GM18868 (cell line): ENCODE measurements around the gene GTSF1L.

Experiments used
- ATAC-seq: cut with Tn5 transposase; IDR thresholded peaks from one replicate; pipeline ENCODE4 v1.9.1; 2021; ENCODE audit warnings: mild to moderate bottlenecking, moderate library complexity; ENCODE audit not compliant: unreplicated experiment

The GTSF1L gene

DNA sequence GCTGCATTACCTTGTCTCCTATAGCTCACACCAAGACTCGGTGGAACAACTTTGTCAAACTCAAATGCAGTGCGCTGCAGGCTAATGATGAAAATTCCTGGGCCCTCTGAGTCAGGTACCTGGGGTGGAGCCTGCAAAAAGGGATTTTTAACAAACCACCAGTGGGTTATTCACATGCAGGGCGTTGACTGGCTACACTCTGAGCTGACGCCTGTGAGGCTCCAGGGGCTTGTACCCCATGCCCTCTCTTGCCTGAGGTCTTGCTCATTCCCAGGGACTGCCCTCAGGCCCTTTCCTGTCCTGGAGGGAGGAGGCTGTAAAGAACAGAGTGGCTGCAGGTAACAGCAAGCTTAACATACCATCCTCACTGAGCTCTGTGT lies 9.2 kb downstream of the GTSF1L start:
- ATAC-seq, result no peak

DNA sequence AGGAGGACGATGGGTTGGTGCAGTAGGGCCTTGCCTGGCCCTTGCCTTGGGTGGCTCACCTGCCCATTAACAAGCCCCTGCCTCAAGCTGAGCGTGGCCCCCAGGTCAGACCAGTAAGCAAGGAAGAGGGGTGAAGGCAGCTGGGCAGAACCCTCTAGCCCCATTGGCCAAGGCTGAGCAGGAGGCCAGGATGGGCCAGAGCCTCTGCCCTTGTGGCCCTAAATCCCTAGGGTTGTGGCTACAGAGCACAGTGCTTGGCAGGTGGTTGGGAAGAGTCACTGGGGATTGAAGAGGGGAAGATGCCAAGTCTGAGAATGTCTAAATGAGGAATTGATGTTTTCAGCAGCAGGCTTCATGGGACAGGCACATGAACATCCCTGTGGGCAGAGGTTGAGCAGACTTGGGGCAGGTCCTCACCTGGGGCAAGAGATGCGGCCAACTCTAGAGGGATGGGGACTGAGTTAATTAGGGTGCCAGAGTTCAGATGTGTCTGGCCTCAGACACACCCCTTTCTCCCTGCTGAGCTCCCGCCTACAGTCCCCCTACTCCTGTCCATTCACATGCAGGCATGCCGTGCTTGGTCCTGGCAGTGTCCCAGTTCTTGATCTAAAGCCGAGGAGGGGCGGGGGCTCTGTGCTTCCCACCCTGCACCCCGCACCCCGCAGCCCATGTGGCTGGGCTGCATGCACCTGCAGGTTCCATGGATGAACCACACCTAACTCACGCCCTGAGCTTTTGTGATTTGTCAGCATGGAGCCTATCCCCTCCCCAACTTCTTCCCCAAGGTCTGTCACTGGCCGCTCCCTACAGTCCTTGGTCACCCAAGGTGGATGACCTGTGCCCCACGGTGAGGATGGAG lies 9.8 kb downstream of the GTSF1L start:
- no peak for ATAC-seq

DNA sequence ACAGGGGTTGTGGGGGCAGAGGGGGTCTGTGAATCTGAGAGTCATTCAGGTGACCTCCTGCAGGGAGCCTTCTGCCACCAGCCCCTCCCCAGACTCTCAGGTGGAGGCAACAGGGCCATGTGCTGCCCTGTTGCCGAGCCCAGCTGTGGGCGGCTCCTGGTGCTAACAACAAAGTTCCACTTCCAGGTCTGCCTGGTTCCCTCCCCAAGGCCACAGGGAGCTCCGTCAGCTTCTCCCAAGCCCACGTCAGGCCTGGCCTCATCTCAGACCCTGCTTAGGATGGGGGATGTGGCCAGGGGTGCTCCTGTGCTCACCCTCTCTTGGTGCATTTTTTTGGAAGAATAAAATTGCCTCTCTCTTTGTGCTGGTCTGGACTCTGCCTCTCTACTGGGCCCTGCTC lies 10.7 kb downstream of the GTSF1L start:
- ATAC-seq, result no peak

DNA sequence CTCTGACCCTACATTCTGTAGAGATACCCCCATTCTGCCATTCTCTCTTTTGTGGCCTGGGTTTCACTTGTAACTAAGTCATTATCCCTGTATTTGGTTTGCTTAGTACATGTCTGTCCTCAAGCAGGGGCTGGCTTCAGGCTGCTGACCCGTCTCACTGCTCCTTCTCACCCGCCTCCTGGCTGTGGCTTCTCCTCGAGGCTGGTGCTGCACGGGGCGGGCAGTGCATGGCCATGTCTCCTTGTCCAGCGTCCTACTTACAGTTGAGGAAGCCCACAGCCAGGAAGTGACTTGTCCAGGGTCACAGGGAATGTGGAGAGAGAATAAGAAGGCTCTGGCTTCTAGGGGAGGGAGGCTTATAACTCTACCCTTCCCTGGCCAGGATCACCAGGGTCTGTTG lies 11.3 kb downstream of the GTSF1L start:
- no peak for ATAC-seq

DNA sequence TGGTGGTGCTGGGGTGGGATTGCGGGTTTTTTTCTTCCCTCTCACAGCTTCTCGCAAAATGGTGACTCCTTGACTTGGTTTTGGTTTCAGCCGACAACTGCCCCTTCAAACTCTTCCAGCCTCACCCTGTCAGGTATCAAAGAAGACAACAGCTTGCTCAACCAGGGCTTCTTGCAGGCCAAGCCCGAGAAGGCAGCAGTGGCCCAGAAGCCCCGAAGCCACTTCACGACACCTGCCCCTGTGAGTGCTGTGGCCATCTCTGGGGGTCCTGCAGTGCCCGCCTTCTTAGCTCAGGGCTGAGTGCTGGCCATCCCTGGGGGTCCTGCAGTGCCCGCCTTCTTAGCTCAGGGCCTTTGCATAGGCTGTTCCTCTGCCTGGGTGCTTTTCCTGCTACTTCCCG lies 11.8 kb downstream of the GTSF1L start:
- no peak for ATAC-seq

DNA sequence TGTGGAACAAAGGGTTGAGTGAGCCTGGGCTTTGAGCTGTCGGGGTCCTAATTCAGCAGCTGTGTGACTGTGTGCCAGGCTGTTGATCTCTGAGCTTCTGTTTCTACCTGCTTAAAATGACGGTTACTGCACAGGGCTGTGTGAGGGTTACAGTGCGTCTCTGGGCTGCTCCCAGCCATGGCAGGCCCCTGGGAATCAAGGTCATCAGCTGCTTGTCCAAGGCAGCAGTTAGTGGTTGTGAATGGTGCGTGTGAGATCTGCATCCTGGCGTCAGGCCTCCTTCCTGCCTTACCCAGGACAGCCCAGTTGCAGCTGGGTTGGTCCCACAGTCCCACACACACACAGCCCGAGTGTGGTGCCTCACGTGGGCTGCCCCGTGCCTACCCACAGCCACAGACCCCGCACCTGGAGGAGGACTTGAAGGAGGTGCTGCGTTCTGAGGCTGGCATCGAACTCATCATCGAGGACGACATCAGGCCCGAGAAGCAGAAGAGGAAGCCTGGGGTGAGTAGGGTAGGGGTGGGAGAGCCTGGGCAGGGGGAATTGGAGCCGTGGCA lies 15.6 kb downstream of the GTSF1L start:
- ATAC-seq, result peak; percentile 15

DNA sequence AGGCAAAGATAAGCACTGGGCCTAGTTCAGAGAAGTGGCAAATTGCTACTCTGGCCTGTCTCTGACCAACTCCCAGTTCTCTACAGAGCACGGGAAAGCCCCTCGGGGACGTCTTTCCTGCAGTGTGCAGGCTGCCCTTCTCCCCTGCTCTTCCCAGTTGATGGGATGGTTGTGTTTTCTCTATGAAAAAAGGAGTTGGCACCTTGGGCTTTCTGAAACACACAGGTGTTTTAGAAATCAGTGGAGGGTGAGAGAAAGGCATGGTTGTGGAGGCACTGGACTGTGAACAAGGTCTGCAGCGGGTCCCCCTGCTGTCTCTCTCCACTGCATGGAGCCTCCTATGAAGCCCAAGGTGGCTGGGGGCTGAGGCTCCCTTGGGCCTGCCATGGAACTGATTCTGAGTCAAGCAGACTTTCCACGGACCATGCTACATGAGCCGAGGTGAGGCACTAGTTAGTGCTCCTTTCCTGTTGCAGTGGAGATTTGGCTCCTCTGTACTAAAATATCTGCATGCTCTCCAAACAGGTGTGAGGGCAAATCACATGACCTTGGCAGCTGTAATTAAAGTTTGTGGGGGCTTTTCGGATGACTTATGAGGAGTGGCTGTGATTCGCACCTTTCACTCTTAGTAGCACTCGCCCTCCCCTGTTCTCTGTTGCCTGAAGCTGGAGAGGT lies 16.3 kb downstream of the GTSF1L start:
- ATAC-seq, result peak; percentile 62

DNA sequence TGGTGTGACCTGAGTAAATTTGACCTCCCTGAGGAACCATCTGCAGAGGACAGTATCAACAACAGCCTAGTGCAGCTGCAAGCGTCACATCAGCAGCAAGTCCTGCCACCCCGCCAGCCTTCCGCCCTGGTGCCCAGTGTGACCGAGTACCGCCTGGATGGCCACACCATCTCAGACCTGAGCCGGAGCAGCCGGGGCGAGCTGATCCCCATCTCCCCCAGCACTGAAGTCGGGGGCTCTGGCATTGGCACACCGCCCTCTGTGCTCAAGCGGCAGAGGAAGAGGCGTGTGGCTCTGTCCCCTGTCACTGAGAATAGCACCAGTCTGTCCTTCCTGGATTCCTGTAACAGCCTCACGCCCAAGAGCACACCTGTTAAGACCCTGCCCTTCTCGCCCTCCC lies 24.3 kb downstream of the GTSF1L start:
- no peak for ATAC-seq

DNA sequence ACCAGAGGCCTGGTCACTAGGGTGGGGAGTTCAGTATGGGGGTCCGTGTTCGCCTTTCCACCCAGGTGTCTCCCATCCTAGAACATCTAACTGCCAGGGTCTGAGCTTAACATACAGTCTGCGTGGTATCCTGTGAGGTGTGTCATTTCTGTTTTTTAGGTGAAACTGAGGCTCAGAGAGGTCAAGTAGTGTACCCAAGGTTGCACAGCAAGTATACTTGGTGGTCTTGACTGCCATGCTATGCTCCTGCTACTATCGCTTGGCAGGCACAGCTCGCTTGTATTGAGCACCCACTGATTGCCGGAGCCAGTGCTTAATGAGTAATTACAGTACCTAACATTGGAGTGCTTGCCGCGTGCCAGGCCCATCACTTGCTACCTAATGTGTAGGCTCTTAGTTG lies 26.2 kb downstream of the GTSF1L start:
- ATAC-seq, result no peak

DNA sequence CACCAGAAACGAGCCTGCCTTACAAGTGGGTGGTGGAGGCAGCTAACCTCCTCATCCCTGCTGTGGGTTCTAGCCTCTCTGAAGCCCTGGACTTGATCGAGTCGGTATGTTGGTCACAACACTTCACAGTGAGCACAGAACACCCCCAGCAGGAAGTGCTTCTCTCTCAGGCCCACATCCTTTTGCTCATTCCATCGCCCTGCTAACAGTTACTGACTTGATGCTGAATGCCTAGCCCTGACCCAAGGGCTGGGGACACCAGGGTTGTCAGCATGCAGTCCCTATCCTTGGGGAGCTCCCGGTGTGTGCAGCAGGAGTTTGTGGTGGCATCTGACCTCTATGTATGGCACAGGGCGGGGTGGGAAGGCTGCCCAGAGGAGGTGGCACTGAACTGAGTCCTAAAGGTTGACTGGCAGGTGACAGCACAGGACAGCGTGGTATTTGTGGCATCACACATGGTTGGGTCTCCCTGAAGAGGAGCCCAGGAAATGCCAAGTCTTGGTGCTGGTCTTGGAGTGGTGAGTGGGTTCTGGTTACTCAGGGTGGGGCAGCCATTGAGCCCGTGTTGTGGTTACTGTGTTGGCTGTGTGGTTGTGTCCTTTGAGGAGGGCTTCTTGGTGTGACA lies 26.7 kb downstream of the GTSF1L start:
- ATAC-seq, result no peak

DNA sequence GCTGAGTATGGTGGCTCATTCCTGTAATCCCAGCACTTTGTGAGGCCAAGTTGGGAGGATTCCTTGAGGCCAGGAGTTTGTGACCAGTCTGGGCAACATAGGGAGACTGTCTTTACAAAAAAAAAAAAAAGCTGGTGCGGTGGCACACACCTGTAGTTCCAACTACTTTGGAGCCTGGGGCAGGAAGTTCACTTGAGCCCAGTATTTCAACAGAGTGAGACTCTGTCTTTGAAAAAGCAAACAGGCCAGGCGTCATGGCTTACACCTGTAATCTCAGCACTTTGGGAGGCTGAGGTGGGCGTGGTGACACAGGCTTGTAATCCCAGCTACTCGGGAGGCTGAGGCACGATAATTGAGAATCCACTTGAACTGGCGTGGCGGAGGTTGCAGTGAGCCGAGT lies 31.2 kb downstream of the GTSF1L start:
- ATAC-seq, result no peak

DNA sequence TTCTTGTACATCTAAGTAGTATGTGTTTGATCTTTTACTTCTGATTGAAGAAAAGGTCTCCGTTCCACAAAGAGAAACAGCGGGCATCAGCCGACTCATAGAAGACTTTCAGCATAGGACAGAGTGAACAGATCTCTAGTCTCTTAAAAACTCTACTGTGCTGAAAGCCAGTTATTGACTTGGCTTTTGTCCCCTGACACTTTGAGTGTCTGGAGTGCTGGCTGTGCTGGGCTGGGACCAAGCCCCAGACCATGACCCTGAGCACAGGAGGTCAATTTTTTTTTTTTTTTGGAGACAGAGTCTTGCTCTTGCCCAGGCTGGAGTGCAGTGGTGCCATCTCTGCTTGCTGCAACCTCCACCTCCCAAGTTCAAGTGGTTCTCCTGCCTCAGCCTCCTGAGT lies 32.0 kb downstream of the GTSF1L start:
- ATAC-seq, result no peak

DNA sequence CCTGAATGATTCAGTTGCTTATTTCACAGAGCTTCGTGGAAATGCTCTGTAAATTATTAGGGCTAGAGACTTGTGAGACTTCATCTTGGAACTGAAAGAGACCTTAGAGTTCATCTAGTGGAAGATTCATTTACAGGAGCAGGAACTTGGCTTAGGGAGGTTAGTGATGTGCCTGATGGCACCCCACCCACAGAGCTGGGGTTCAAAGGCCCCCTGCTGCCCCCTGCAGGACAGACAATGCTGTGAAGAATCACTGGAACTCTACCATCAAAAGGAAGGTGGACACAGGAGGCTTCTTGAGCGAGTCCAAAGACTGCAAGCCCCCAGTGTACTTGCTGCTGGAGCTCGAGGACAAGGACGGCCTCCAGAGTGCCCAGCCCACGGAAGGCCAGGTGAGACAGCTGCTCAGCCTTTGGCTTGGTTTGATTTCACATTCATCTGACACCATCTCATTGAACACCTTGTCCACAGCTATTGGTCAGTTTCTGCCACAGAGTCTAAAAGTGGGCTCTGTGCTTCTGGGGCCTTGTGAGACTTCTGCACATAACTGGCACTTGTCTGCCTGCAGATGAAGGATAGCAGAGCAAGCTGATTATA lies 34.8 kb downstream of the GTSF1L start:
- no peak for ATAC-seq

DNA sequence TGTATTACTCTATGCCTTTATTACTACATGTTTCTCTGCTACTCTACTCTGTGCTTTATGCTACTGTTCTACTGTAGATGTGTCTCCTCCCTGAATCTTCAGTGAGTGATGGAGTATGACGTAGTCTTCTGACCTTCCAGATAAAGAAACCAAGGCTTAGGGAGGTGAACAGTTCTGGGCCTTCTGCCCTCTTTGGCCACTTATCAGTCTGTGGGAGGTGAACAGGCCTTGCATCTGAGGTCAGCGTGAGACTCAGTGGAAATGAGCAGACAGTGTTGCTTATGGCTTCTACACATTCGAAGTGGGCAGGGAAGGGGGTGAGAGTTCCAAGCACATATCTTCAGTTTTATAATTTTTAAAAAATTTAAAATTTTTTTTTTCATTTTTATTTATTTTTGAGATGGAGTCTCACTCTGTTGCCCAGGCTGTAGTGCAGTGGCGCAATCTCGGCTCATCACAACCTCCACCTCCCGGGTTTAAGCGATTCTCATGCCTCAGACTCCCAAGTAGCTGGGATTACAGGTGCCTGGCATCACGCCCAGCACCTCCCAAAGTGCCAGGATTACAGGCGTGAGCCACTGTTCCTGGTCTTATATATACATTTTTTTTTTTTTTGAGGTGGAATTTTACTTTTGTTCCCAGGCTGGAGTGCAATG lies 35.7 kb downstream of the GTSF1L start:
- no peak for ATAC-seq

DNA sequence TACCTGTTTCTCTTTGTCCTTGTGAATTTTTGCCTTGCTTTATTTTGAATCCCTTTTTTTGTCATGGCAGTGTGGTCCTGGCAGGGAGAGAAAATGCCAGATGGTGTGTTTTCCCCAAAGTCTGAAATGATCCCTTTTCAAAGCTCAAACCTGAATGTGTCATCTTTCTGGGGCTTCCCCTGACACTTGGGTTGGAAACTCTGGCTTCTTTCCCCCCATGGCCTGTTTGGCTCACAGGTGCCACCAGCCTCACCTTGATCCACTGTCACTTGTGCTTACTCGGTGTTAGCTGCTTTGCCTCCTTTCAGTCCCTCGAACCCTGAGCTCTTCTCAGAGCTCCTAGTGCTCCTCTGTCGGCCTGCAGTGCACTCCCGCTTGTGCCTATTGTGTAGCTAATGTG lies 37.6 kb downstream of the GTSF1L start:
- no peak for ATAC-seq

DNA sequence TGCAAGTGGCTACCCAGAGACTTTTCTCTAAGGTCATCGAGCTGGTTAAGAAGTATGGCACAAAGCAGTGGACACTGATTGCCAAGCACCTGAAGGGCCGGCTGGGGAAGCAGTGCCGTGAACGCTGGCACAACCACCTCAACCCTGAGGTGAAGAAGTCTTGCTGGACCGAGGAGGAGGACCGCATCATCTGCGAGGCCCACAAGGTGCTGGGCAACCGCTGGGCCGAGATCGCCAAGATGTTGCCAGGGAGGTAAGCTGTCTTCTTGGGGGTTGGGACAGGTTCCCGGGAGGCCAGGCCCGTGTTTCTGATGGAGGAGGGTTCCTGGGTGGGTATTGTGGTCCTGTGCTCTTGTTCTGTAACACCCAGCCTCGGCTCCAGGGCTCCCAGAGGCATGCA lies 40.0 kb downstream of the GTSF1L start:
- ATAC-seq, result no peak

DNA sequence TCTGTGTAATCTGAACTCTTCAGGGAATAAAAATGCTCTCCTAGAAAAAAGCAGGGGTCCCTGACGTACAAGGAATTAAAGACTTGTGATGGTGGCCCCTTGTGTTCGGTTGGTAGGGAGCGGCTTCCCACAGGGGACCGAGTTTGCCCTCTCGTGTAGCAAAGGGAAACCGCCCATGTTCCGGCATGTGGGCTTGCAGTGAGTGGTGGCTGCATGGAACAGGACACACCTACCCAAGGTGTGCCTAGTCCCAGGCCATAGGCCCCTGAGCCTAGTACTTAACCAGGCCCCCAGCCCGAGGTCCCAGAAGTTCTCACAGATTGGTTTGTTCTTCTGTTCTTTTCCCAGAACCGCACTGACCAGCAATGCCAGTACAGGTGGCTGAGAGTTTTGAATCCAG lies 44.4 kb downstream of the GTSF1L start:
- peak; percentile 26 for ATAC-seq

DNA sequence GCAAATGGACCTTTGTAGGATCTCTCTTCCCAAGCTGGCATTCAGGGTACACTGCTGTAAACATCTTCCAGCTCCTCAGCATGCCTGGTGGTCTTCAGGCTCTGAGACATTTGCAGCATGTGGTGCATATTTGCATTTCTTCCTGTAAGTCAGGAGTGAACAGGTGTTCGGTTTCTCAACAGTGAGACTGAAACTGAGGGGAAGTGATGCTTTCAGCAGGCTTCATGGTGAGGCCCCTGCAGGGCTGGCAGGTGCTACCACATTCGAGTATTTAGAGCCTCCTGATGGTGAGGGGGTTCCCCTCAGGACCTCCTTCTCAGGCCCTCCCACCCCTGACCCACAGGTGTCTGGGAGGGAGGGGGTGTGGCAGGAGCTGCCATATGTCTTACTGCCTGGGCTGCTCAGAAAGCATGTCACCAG lies 44.8 kb downstream of the GTSF1L start:
- peak; percentile 91 for ATAC-seq

DNA sequence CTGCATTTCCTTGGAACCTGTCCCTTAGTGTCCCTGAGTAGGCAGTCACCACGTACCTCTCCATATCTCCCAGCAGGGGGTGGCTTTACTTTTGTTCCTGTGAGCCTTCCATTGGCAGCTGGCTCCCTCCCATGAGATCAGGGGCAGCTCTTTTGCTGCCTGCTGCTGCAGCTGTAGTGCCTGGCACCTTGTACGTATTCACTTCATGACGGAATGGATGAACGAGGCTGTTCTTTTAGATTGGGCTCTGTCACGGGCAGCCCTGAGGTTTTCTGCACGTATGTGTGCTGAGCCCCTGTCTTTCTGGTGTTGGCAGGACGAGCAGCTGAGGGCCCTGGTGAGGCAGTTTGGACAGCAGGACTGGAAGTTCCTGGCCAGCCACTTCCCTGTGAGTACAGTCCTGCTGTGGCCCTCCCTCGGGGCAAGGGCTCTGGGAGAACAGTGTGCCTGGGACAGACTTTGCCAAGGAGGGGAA lies 45.3 kb downstream of the GTSF1L start:
- ATAC-seq, result peak; percentile 17

DNA sequence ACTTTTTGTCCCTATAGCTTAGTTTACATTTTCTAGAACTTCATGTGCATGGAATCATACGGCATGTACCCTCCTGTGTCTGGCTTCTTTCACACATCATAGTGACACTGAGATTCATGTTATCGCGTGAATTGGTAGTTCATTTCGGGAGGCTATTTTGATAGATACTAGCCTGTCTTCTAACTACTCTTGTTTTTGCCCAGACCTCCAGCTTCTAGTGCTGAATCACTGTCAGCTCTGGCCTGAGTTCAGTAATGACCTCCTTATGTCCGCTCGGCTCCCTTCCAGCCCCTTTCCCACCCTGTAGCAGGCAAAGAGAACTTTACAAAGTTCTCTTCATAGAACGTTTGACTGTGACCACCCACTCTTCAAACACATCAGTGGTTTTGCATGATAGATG lies 45.8 kb downstream of the GTSF1L start:
- ATAC-seq, result peak; percentile 31

DNA sequence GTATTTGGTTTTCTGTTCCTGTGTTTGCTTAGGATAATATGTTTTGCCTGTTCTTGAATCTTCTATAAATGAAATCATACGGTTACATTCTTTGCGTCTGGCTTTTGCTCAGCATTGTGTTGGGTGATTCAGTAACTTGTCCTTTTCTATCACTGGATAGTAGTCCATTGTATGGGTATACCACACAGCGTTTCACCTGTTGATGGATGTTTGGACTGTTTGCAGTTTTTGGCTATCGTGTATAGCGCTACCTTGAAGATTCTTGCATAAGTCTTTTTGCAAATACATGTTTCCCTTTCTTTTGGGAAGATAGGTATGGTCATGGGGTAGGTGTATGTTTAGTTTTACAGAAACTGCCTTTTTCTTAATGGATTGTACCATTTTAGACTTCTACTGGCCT lies 50.4 kb downstream of the GTSF1L start:
- ATAC-seq, result no peak
